Measurements from ENCODE around the gene ANKRD52.

GRCh38 chr12:56208006-56208405 is 50.2 kb downstream of the ANKRD52 start:
- TF ChIP-seq CTCF (IDR thresholded peaks at IDR 0.05): no peak
- TF ChIP-seq POLR2A (IDR thresholded peaks at IDR 0.05): no peak

Data from Peyer's patch (tissue), 4 donors.